K562 (cell line): ENCODE measurements around the gene RMND5B. TPM values are rescaled to one million over a fixed set of nuclear protein-coding genes. Genes with fewer than 3 reads are reported as not detected.

ENCODE experiments used
- CHD4 ChIP-seq: fragments of 200-600 bp; sonication (generic); IDR thresholded peaks from 3 replicates; pipeline ENCODE4 v1.6.1; 2012; ENCODE audit warnings: low read depth, mild to moderate bottlenecking, mixed read lengths, low read length, inconsistent platforms; ENCODE audit not compliant: insufficient read depth, insufficient replicate concordance, poor library complexity, severe bottlenecking
- HMG20A ChIP-seq: fragments of 450-650 bp; formaldehyde crosslinking; conservative IDR thresholded peaks from 2 replicates; pipeline ENCODE4 v1.4.0; 2020; ENCODE audit warnings: mild to moderate bottlenecking, mixed read lengths
- MEIS2 ChIP-seq: fragments of 450-650 bp; IDR thresholded peaks from 2 replicates; pipeline ENCODE4 v1.6.1; 2014; ENCODE audit warnings: mild to moderate bottlenecking; ENCODE audit not compliant: partially characterized antibody
- NCOA1 ChIP-seq: fragments of 450-650 bp; IDR thresholded peaks from 2 replicates; pipeline ENCODE4 v1.6.1; 2016; ENCODE audit warnings: low read depth
- polyA plus RNA-seq, 8 experiments: library from polyadenylated mRNA; depleted of rRNA in 4 of 8; stranded (reverse) in 5 of 8; unstranded in 3 of 8; fragments of >200 nt; fragmentation: Nextera tagmentation in 2 of 8; fragmentation: Illumina TruSeq in 1 of 8; extraction: Ambion mirVana in 2 of 8; extraction: Trizol in 1 of 8; gene quantifications; 2 replicates each; pipeline versions ENCODE4 v1.2.1 to v1.2.3, GENCODE V29; 2011 to 2014; ENCODE audit warnings: inconsistent platforms in 1 of 8, missing spikeins in 1 of 8
- total RNA-seq, 7 experiments: library from RNA; depleted of rRNA in 6 of 7; stranded (reverse); fragments of >200 nt in 6 of 7; fragmentation: Illumina TruSeq in 2 of 7; extraction: Trizol in 2 of 7; gene quantifications; 2 replicates each; pipeline versions ENCODE4 v1.2.1 to v1.2.3, GENCODE V29; 2011 to 2021; ENCODE audit warnings: low replicate concordance in 1 of 7
- TF ChIP-seq, protein P1 (sequence below), 2 experiments: IDR thresholded peaks in 1 of 2; conservative IDR thresholded peaks in 1 of 2; 2 replicates each; pipeline ENCODE4 v1.6.1; 2016; ENCODE audit warnings: low read depth in 2 of 2, mild to moderate bottlenecking in 1 of 2, missing compliant biosample characterization in 1 of 2, missing genetic modification characterization in 1 of 2, moderate library complexity in 1 of 2
- TF ChIP-seq, protein P2 (sequence below), 2 experiments: IDR thresholded peaks; 2 replicates each; pipeline ENCODE4 v1.6.1; 2012; ENCODE audit warnings: improper control_type of control experiment in 2 of 2, low read depth in 2 of 2, low read length in 2 of 2, borderline replicate concordance in 1 of 2
- TF ChIP-seq, protein P3 (sequence below): sonication (generic); formaldehyde crosslinking; IDR thresholded peaks from 2 replicates; pipeline ENCODE4 v1.8.1; 2023; ENCODE audit warnings: mild to moderate bottlenecking, missing genetic modification reagents

RMND5B gene
- total and polyA plus RNA-seq, 9 of the 15 experiments (the other 6 are each of a cell fraction or from before 2014, with no cell fraction given) = 2.6 to 57.0 (median 28.3) TPM

DNA sequence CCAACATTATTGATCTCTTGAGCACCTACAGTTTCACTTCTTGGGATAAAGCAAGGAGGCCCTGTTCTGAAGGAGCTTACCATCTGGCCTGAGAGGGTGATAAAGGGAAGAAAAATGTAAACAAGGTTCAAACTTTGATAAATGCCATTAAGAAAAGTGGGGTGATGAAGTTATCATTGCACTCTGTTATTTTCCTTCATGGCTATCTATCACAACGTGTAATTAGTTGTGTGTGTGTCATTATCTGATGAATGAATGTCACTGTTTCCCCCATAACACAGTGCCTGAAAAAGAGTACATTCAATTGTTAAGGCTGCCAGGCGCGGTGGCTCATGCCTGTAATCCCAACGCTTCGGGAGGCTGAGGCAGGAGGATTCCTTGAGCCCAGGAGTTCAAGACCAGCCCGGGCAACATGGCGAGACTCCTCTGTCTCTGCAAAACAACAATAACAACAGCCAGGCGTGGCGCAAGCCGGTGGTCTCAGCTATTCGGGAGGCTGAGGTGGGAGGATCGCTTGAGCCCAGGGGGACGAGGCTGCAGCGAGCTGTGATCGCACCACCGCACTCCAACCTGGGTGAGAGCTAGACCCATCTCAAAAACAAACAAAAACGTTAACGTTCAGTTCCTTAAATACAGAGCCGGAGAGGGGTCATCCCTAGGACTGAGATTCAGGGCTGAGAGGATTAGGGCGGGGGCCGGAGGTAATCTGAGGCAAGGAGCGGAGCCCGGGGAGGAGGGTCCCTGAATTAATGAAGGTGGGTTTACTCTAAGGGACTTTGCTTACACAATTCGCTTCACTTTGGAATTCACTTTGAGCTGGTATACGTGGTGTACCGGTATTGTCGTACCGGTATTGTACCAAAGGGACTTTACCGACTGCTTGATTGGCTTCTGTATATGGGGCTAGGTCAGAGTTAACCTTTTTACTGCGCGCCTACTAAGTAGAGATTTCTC lies 22.0 kb downstream of the RMND5B start (continued):
- TF ChIP-seq, protein P1, sequence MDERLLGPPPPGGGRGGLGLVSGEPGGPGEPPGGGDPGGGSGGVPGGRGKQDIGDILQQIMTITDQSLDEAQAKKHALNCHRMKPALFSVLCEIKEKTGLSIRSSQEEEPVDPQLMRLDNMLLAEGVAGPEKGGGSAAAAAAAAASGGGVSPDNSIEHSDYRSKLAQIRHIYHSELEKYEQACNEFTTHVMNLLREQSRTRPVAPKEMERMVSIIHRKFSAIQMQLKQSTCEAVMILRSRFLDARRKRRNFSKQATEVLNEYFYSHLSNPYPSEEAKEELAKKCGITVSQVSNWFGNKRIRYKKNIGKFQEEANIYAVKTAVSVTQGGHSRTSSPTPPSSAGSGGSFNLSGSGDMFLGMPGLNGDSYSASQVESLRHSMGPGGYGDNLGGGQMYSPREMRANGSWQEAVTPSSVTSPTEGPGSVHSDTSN (CRISPR knock-in tag; IDR thresholded peaks at IDR 0.05; ENCODE audit: low read depth) = no peak
- TF ChIP-seq, protein P1 (tag; conservative IDR thresholded peaks at IDR 0.05; ENCODE audit: low read depth) = no peak
- TF ChIP-seq MEIS2 (no peak), HMG20A (CRISPR knock-in tag) (no peak), NCOA1 (no peak), CHD4 (no peak)
- TF ChIP-seq, protein P2, sequence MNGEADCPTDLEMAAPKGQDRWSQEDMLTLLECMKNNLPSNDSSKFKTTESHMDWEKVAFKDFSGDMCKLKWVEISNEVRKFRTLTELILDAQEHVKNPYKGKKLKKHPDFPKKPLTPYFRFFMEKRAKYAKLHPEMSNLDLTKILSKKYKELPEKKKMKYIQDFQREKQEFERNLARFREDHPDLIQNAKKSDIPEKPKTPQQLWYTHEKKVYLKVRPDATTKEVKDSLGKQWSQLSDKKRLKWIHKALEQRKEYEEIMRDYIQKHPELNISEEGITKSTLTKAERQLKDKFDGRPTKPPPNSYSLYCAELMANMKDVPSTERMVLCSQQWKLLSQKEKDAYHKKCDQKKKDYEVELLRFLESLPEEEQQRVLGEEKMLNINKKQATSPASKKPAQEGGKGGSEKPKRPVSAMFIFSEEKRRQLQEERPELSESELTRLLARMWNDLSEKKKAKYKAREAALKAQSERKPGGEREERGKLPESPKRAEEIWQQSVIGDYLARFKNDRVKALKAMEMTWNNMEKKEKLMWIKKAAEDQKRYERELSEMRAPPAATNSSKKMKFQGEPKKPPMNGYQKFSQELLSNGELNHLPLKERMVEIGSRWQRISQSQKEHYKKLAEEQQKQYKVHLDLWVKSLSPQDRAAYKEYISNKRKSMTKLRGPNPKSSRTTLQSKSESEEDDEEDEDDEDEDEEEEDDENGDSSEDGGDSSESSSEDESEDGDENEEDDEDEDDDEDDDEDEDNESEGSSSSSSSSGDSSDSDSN (IDR thresholded peaks at IDR 0.05; ENCODE audit: borderline replicate concordance in 1 of 2, low read depth in 2 of 2, low read length in 2 of 2) = no peak
- TF ChIP-seq, protein P3, sequence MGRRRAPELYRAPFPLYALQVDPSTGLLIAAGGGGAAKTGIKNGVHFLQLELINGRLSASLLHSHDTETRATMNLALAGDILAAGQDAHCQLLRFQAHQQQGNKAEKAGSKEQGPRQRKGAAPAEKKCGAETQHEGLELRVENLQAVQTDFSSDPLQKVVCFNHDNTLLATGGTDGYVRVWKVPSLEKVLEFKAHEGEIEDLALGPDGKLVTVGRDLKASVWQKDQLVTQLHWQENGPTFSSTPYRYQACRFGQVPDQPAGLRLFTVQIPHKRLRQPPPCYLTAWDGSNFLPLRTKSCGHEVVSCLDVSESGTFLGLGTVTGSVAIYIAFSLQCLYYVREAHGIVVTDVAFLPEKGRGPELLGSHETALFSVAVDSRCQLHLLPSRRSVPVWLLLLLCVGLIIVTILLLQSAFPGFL (CRISPR knock-in tag) = no peak
